ENCODE data around the gene MYL5. TPM values are rescaled to one million over a fixed set of nuclear protein-coding genes. Genes with fewer than 3 reads are reported as not detected.

Gene MYL5
- total RNA-seq, 4 donors from 2014 or later, result 16.0 to 37.7 (median 20.1) TPM

- TF ChIP-seq CTCF (IDR thresholded peaks at IDR 0.05; ENCODE audit: low read depth), result no peak
Observed at GRCh38 chr4:683982-684622, 9.8 kb downstream of the MYL5 start.

- TF ChIP-seq CTCF (IDR thresholded peaks at IDR 0.05; ENCODE audit: low read depth), result no peak
Observed at GRCh38 chr4:684623-685327, 10.4 kb downstream of the MYL5 start.

- no peak for TF ChIP-seq CTCF (IDR thresholded peaks at IDR 0.05; ENCODE audit: low read depth)
Observed at GRCh38 chr4:685679-686412, 11.5 kb downstream of the MYL5 start.

GRCh38 chr4:686413-687040 lies 12.2 kb downstream of the MYL5 start:
- TF ChIP-seq CTCF (IDR thresholded peaks at IDR 0.05; ENCODE audit: low read depth), result no peak

DNA sequence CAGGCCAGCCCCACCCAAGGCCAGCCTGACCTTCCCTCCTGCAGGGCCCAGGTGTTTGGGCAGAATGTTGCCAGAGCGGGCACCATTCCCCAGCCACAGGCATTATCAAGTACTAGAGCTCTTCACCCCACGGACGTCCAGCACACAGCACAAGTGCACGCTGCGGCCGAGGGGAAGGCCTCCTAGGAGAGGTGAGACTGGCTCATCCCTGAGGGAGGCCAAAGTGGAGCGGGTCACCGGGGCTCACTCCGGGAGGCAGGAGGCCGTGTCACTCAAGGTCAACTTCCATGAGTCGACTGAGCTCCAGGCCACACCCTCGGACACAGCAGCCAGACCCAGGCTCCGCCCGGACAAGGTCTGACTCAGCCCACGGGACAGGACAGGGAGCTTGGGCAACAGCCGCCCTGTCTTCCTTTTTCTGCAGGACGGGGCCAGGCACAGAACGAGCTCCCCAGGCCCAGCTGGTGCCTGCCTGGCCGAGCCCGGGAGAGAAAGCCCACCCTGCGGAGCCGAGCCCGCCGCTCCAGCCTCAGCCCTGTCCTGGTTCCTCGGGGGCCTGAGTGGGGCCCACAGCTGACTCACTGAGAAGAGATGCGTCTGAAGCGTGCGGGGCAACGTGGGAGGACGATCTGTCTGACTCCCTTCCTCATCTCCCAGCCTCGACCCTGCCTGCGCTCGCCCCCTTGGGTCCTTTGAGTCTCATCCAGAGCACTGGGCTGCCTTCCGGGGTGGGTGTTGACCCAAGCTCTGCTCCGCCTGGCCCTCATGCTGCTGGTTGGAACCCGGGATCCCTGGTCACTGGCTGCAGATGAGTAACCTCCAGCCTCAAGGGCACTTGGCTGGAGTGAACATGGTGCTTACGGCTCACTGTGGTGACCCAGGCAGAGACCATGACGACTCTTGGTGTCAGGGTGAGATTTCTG lies 13.0 kb downstream of the MYL5 start:
- TF ChIP-seq CTCF (IDR thresholded peaks at IDR 0.05; ENCODE audit: low read depth), result no peak

DNA sequence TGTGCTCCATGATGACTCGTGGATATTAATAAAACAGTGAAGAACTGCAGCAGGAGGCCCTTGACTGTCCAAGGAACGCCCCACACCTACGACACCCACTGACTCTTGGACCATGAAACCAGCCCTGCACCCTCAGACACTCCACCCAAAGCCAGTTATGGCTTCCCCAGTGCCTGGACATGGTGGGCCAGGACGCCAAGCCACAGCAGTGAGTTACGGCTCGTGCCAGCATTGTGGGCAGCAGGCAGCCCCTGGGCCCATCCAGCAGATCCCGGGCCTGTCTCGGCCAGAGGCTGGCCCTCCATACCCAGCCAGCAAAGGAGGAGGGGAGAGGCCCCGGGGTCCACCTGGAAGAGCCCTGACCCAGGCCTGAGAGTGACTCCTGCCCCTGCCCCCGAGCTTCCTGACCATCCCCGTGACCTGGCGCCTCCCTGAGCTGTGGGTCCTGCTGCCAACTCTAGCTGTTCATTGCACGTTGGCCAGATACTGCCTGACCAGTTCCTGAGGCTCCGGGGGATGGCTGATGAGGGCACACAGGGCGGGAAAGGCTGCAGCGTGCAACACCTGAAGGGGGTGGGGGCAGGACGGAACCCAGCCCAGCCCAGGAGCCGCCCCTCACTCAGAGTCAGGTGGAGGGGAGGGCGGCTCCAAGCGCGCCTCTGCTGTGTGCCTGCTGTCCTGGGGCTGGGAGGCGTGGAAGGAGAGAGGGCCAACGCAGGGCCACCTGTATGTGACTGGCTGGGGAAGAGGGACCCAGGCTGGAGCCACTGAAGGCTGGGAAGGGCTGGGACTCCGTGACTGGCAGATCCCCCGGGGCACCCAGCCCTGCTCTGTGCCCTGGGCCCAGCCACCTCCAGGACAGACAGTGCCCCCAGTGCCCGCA lies 13.9 kb downstream of the MYL5 start:
- TF ChIP-seq CTCF (IDR thresholded peaks at IDR 0.05; ENCODE audit: low read depth), result no peak
